Glutamatergic neuron (in vitro differentiated cells): ENCODE results near the gene MRAP. TPM values are rescaled to one million over a fixed set of nuclear protein-coding genes. Genes with fewer than 3 reads are reported as not detected.

Experiments used
- DNase-seq: peaks from one replicate; pipeline ENCODE4 v3.0.0; 2022
- H3K27ac Mint-ChIP-seq: one replicate; pipeline ENCODE4 v1.8.0; 2020; ENCODE audit warnings: mild to moderate bottlenecking, mixed read lengths, inconsistent platforms; ENCODE audit not compliant: unreplicated experiment
- H3K27me3 Mint-ChIP-seq: one replicate; pipeline ENCODE4 v1.8.0; 2020; ENCODE audit warnings: mild to moderate bottlenecking, moderate library complexity, mixed read lengths, inconsistent platforms; ENCODE audit not compliant: unreplicated experiment
- H3K36me3 Mint-ChIP-seq: one replicate; pipeline ENCODE4 v1.8.0; 2020; ENCODE audit warnings: mild to moderate bottlenecking, mixed read lengths, inconsistent platforms; ENCODE audit not compliant: unreplicated experiment
- H3K4me1 Mint-ChIP-seq: one replicate; pipeline ENCODE4 v1.8.0; 2020; ENCODE audit warnings: mild to moderate bottlenecking, low read depth, mixed read lengths, inconsistent platforms; ENCODE audit not compliant: unreplicated experiment
- H3K4me3 Mint-ChIP-seq: one replicate; pipeline ENCODE4 v1.8.0; 2020; ENCODE audit warnings: mild to moderate bottlenecking, mixed read lengths, inconsistent platforms; ENCODE audit not compliant: unreplicated experiment
- H3K9me3 Mint-ChIP-seq: one replicate; pipeline ENCODE4 v1.8.0; 2020; ENCODE audit warnings: mild to moderate bottlenecking, moderate library complexity, mixed read lengths, inconsistent platforms; ENCODE audit not compliant: unreplicated experiment
- total RNA-seq: library from RNA; stranded (reverse); fragmentation: NEBNext Ultra II Directional; extraction: Animal tissue kit (Norgen Biotek cat#: 25700); gene quantifications from one replicate; pipeline ENCODE4 v1.2.1, GENCODE V29; 2021; ENCODE audit not compliant: unreplicated experiment
- TF ChIP-seq, protein P1 (sequence below): fragments of 200-600 bp; sonication (generic); IDR thresholded peaks from one replicate; pipeline ENCODE4 v1.5.0; 2021; ENCODE audit not compliant: partially characterized antibody, unreplicated experiment

The MRAP gene
- total RNA-seq, 1 donor from 2014 or later, result not detected

GRCh38 chr21:32347977-32348376, 49.3 kb downstream of the MRAP start:
- H3K27ac Mint-ChIP-seq, result no peak overlapping the region
- no peak overlapping the region for H3K4me3 Mint-ChIP-seq
- H3K27me3 Mint-ChIP-seq, result no peaks in the 10 kb centered on the region
- peaks cover 13% of the 10 kb centered on the region for H3K4me1 Mint-ChIP-seq
- DNase-seq, result no peak
- H3K9me3 Mint-ChIP-seq, result peaks cover 8% of the 10 kb centered on the region
- TF ChIP-seq, protein P1, sequence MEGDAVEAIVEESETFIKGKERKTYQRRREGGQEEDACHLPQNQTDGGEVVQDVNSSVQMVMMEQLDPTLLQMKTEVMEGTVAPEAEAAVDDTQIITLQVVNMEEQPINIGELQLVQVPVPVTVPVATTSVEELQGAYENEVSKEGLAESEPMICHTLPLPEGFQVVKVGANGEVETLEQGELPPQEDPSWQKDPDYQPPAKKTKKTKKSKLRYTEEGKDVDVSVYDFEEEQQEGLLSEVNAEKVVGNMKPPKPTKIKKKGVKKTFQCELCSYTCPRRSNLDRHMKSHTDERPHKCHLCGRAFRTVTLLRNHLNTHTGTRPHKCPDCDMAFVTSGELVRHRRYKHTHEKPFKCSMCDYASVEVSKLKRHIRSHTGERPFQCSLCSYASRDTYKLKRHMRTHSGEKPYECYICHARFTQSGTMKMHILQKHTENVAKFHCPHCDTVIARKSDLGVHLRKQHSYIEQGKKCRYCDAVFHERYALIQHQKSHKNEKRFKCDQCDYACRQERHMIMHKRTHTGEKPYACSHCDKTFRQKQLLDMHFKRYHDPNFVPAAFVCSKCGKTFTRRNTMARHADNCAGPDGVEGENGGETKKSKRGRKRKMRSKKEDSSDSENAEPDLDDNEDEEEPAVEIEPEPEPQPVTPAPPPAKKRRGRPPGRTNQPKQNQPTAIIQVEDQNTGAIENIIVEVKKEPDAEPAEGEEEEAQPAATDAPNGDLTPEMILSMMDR, result no peak
- H3K36me3 Mint-ChIP-seq, result peaks cover 19% of the 10 kb centered on the region

DNA sequence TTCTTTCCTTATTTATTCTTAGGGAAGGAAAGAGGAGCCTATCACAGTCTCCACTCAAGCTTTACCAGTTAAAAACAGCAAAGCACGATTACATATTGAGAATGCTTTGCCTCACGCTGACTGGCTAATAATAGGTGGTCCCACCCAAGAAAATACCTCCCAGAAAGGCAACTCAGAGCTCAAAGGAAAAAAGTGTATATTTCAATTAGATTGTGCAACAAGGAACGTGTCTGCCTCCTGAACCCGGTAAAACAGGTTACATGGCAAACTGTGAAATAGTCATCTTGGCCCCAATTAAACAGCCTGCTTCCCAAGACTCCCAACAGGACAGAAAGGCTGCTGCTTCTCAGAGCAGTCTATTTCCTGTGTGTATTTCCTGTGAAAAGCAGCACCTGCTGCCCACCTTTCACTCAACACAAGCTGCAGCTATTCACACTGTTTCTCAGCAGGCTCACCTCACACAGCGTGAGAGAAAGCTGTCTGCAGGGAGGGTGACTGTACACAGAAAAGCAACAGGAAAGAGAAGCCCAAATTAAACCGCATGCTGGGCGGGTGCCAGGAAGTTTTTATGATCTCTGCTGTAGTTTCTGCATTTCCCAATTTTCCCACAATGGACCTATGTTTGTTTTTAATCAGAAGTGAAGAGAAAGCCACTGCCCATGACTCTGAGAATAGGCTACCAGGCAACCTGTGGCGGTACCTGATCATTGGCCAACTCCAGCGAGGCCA, 50.1 kb downstream of the MRAP start:
- Mint-ChIP-seq H3K9me3 (peaks cover 7% of the 10 kb centered on the region), H3K27ac (no peak overlapping the region), H3K36me3 (peaks cover 19% of the 10 kb centered on the region), H3K4me3 (no peak overlapping the region), H3K4me1 (peaks cover 13% of the 10 kb centered on the region), H3K27me3 (no peaks in the 10 kb centered on the region)
- no peak for DNase-seq
- TF ChIP-seq, protein P1, result no peak

GRCh38 chr21:32349333-32349944, 50.8 kb downstream of the MRAP start:
- Mint-ChIP-seq H3K9me3 (peaks cover 7% of the 10 kb centered on the region), H3K36me3 (peaks cover 16% of the 10 kb centered on the region), H3K4me1 (peaks cover 13% of the 10 kb centered on the region), H3K27ac (no peak overlapping the region), H3K27me3 (no peaks in the 10 kb centered on the region), H3K4me3 (no peak overlapping the region)
- TF ChIP-seq, protein P1, result no peak
- DNase-seq, result no peak

GRCh38 chr21:32350211-32350980, 51.7 kb downstream of the MRAP start:
- Mint-ChIP-seq H3K9me3 (peaks cover 5% of the 10 kb centered on the region), H3K4me3 (no peak overlapping the region), H3K27ac (peak overlapping the region; percentile 43), H3K36me3 (peaks cover 8% of the 10 kb centered on the region), H3K4me1 (peaks cover 13% of the 10 kb centered on the region), H3K27me3 (no peaks in the 10 kb centered on the region)
- DNase-seq, result no peak
- TF ChIP-seq, protein P1, result no peak
